ENCODE data around the gene ZNF391.
"Not testable (repeated sequence)": the region's sequence is repeated elsewhere in the genome, so short reads cannot be mapped to it uniquely, and the experiment has no call there.

The ZNF391 gene

DNA sequence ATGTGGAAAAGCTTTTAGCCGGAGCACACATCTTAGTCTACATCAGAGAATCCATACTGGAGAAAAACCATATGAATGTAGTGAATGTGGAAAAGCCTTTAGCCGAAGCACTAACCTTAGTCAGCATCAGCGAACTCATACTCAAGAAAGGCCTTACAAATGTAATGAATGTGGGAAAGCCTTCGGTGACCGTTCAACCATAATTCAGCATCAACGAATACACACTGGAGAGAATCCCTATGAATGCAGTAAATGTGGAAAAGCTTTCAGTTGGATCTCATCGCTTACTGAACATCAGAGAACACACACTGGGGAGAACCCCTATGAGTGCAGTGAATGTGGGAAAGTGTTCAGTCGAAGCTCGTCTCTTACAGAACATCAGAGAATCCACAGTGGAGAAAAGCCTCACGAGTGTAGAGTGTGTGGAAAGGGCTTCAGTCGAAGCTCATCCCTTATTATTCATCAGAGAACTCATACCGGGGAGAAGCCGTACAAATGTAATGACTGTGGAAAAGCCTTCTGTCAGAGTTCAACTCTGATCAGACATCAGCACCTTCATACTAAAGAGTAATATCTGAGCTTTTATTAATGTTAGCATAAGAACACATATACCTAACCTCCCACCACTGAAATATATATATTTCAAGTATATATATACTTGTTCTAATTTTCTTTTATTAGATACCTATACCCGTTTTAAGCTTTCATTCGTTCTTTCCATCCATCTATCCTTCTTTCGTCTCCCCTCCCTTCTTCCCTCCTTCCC lies 12.5 kb downstream of the ZNF391 start:
- H3K27ac Mint-ChIP-seq, result no peak overlapping the region
- no peaks in the 10 kb centered on the region for H3K4me1 Mint-ChIP-seq (ENCODE audit: low read depth)
- no peaks in the 10 kb centered on the region for H3K36me3 Mint-ChIP-seq (ENCODE audit: low read depth)
- intact Hi-C loops (cut with micrococcal nuclease), result no loop called here
- no peaks in the 10 kb centered on the region for H3K27me3 Mint-ChIP-seq
- H3K9me3 Mint-ChIP-seq, result peaks cover 70% of the 10 kb centered on the region
- no peak overlapping the region for H3K4me3 Mint-ChIP-seq

- no peak overlapping the region for H3K27ac Mint-ChIP-seq
- H3K36me3 Mint-ChIP-seq (ENCODE audit: low read depth), result no peaks in the 10 kb centered on the region
- H3K27me3 Mint-ChIP-seq, result no peaks in the 10 kb centered on the region
- intact Hi-C loops (cut with micrococcal nuclease), result no loop called here
- no peak overlapping the region for H3K4me3 Mint-ChIP-seq
- H3K4me1 Mint-ChIP-seq (ENCODE audit: low read depth), result no peaks in the 10 kb centered on the region
- H3K9me3 Mint-ChIP-seq, result peaks cover 62% of the 10 kb centered on the region
Observed at GRCh38 chr6:27406085-27406484, 17.5 kb downstream of the ZNF391 start.

- intact Hi-C loops (cut with micrococcal nuclease), result no loop called here
- no peaks in the 10 kb centered on the region for H3K27me3 Mint-ChIP-seq
- H3K4me3 Mint-ChIP-seq, result no peak overlapping the region
- H3K4me1 Mint-ChIP-seq (ENCODE audit: low read depth), result no peaks in the 10 kb centered on the region
- peaks cover 62% of the 10 kb centered on the region for H3K9me3 Mint-ChIP-seq
- no peaks in the 10 kb centered on the region for H3K36me3 Mint-ChIP-seq (ENCODE audit: low read depth)
- H3K27ac Mint-ChIP-seq, result no peak overlapping the region
Observed at GRCh38 chr6:27407153-27407814, 18.7 kb downstream of the ZNF391 start.

DNA sequence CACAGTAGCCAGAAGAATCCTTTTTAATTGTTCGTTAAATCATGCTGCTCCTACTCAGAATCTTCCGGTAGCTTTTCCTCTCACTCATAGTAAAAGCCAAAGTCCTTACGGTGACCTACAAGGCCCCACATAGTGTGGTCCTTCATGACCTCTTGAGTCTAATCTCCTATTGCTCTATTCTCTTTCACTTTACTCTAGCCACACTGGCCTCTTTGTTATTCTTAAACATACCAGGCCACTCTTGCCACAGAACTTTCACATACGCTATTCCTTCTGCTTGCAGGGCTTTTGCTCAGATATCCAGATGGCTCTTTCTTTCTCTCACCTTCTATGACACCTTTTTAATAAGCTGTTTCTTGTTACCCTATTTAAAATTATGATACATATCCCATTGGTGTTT lies 25.7 kb downstream of the ZNF391 start:
- Mint-ChIP-seq H3K4me3 (no peak overlapping the region), H3K36me3 (ENCODE audit: low read depth) (no peaks in the 10 kb centered on the region), H3K9me3 (peaks cover 52% of the 10 kb centered on the region), H3K27ac (no peak overlapping the region), H3K4me1 (ENCODE audit: low read depth) (no peaks in the 10 kb centered on the region), H3K27me3 (no peaks in the 10 kb centered on the region)
- intact Hi-C loops (cut with micrococcal nuclease), result no loop called here

DNA sequence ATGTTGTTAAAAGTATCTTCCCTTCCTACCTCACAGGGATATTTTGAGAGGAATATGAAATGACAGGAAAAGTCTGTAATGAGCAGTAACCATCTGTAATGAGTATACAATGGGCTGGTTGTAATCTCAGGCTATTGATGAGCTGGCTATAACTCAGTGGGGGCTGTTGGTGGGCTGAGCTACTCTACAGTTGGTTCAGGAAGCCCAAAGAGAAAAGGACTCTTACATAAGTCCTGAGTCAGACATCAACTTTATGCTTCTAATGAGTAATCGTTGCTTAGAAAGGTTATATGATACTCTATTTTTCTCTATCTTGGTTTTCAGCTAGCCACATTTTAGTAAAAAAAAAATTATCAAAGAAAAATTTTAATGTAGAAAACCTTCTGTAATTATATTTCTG lies 26.4 kb downstream of the ZNF391 start:
- Mint-ChIP-seq H3K27ac (no peak overlapping the region), H3K4me3 (no peak overlapping the region), H3K4me1 (ENCODE audit: low read depth) (no peaks in the 10 kb centered on the region), H3K9me3 (peaks cover 59% of the 10 kb centered on the region), H3K36me3 (ENCODE audit: low read depth) (no peaks in the 10 kb centered on the region), H3K27me3 (no peaks in the 10 kb centered on the region)
- intact Hi-C loops (cut with micrococcal nuclease), result no loop called here

DNA sequence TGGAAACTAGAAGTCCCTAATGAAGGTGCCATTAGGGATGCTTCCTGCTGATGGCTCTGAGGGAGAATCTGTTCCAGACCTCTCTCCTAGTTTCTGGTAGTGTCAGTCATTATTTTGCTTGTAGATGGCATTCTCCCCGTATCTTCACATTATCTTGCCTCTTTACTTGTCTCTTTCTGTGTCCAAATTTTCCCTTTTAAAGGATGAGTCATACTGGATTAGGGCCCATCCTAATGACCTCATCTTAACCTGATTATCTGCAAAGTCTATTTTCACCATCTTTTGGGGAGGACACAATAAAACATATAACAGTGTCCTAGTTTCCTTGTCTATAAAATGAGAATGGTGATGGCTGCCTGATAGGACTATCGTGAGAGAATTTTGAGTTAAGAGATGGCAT lies 27.3 kb downstream of the ZNF391 start:
- Mint-ChIP-seq H3K4me3 (no peak overlapping the region), H3K4me1 (ENCODE audit: low read depth) (no peaks in the 10 kb centered on the region), H3K9me3 (peaks cover 61% of the 10 kb centered on the region), H3K36me3 (ENCODE audit: low read depth) (no peaks in the 10 kb centered on the region), H3K27me3 (no peaks in the 10 kb centered on the region), H3K27ac (no peak overlapping the region)
- intact Hi-C loops (cut with micrococcal nuclease), result no loop called here

GRCh38 chr6:27419363-27419762 lies 30.8 kb downstream of the ZNF391 start:
- Mint-ChIP-seq H3K27me3 (no peaks in the 10 kb centered on the region), H3K36me3 (ENCODE audit: low read depth) (no peaks in the 10 kb centered on the region), H3K4me3 (no peak overlapping the region), H3K27ac (no peak overlapping the region), H3K4me1 (ENCODE audit: low read depth) (no peaks in the 10 kb centered on the region), H3K9me3 (peaks cover 74% of the 10 kb centered on the region)
- intact Hi-C loops (cut with micrococcal nuclease), result no loop called here

DNA sequence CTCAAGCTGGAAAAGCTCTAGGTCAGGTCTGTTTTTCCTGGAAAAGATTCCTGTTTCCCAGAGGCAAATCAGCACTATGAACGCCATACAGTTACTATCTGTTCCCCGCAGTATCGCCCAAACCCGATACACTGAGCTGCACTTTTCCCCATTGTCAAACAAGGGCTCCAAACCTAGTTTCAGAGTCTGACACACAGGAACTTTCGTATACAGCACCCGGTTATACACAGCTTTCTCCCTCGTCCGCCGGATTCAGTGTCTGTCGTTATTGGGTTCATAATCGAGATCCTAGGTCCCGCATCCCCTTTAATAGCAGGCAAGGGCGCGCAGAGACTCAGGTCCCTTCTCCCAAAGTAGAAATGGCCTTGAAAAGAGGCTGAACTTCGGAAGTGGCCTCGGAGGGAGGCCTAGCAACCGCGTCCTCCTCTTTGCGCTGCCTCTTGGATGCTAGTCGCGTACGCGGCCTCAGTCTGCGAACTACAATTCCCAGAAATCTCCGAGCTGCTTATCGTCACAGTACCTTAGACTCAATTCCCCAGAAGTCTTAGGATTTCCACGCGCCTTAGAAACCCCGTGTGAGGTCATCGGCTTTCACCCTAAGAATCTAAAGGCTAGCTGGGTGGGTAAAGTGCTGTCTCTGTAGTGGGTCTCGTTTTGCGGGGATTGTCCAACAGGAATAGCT lies 34.2 kb downstream of the ZNF391 start:
- no peak overlapping the region for H3K27ac Mint-ChIP-seq
- no peak overlapping the region for H3K4me3 Mint-ChIP-seq
- H3K9me3 Mint-ChIP-seq, result peaks cover 49% of the 10 kb centered on the region
- H3K27me3 Mint-ChIP-seq, result no peaks in the 10 kb centered on the region
- intact Hi-C loops (cut with micrococcal nuclease), result no loop called here
- no peaks in the 10 kb centered on the region for H3K4me1 Mint-ChIP-seq (ENCODE audit: low read depth)
- no peaks in the 10 kb centered on the region for H3K36me3 Mint-ChIP-seq (ENCODE audit: low read depth)

DNA sequence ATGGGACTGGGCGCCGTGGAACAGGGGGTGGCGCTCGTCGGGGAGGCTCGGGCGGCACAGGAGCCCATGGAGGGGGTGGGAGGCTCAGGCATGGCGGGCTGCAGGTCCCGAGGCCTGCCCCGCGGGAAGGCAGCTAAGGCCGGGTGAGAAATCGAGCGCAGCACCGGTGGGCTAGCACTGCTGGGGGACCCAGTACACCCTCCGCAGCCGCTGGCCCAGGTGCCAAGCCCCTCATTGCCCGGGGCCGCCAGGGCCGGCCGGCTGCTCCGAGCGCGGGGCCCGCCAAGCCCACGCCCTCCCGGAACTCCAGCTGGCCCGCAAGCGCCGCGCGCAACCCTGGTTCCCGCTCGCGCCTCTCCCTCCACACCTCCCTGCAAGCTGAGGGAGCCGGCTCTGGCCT lies 36.3 kb downstream of the ZNF391 start:
- H3K9me3 Mint-ChIP-seq, result peaks cover 54% of the 10 kb centered on the region
- intact Hi-C loops (cut with micrococcal nuclease), result not testable (repeated sequence)

GRCh38 chr6:27426045-27426620 lies 37.6 kb downstream of the ZNF391 start:
- Mint-ChIP-seq H3K27ac (no peak overlapping the region), H3K9me3 (peaks cover 49% of the 10 kb centered on the region), H3K36me3 (ENCODE audit: low read depth) (no peaks in the 10 kb centered on the region), H3K4me3 (no peak overlapping the region), H3K4me1 (ENCODE audit: low read depth) (no peaks in the 10 kb centered on the region), H3K27me3 (no peaks in the 10 kb centered on the region)
- intact Hi-C loops (cut with micrococcal nuclease), result no loop called here

More for the DNA sequence above, 36.3 kb downstream of the ZNF391 start:
- not testable (repeated sequence) for H3K4me3 Mint-ChIP-seq; H3K27me3 Mint-ChIP-seq; H3K27ac Mint-ChIP-seq; H3K36me3 Mint-ChIP-seq (ENCODE audit: low read depth); H3K4me1 Mint-ChIP-seq (ENCODE audit: low read depth)

GRCh38 chr6:27428502-27428901 lies 39.9 kb downstream of the ZNF391 start:
- H3K27me3 Mint-ChIP-seq, result no peaks in the 10 kb centered on the region
- H3K4me1 Mint-ChIP-seq (ENCODE audit: low read depth), result no peaks in the 10 kb centered on the region
- peaks cover 38% of the 10 kb centered on the region for H3K9me3 Mint-ChIP-seq
- no peaks in the 10 kb centered on the region for H3K36me3 Mint-ChIP-seq (ENCODE audit: low read depth)
- intact Hi-C loops (cut with micrococcal nuclease), result no loop called here
- H3K27ac Mint-ChIP-seq, result no peak overlapping the region
- H3K4me3 Mint-ChIP-seq, result no peak overlapping the region

DNA sequence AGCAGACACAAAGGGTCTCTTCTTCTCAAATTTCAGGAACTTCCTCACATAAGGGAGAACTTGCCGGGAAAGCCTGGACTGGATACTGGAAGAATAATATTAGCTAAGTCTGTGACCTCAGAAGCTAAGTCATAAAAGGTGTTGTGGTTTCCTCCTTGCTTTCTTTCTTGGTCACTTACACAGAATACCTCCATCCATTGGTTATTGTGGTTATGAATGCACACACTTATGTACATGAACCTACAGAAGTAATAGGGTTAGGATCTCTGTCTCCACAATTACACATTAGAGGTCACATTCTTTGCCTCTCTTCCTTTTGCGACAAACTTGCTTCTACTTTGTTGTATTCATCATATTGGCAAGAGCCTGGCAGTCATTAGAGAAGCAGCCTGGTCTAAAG lies 40.4 kb downstream of the ZNF391 start:
- no peak overlapping the region for H3K4me3 Mint-ChIP-seq
- H3K36me3 Mint-ChIP-seq (ENCODE audit: low read depth), result no peaks in the 10 kb centered on the region
- peaks cover 2% of the 10 kb centered on the region for H3K27me3 Mint-ChIP-seq
- no peak overlapping the region for H3K27ac Mint-ChIP-seq
- H3K4me1 Mint-ChIP-seq (ENCODE audit: low read depth), result no peaks in the 10 kb centered on the region
- peaks cover 38% of the 10 kb centered on the region for H3K9me3 Mint-ChIP-seq
- intact Hi-C loops (cut with micrococcal nuclease), result no loop called here

DNA sequence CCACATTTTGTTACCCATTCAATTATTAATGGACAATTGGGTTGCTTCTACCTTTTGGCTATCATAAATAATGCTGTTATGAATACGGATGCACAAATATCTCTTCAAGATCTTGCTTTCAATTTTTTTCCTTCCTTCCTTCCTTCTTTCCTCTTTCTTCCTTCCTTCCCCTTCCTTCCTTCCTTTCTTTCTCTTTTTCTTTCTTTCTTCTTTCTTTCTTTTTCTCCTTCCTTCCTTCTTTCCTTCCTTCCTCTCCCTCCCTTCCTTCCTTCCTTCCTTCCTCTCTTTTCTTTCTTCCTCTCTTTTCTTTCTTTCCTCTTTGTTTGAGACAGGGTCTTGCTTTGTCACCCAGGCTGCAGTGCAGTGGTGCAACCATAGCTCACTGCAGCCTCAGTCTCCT lies 45.2 kb downstream of the ZNF391 start:
- Mint-ChIP-seq H3K27ac (no peak overlapping the region), H3K9me3 (peaks cover 71% of the 10 kb centered on the region), H3K4me3 (no peak overlapping the region), H3K4me1 (ENCODE audit: low read depth) (no peaks in the 10 kb centered on the region), H3K36me3 (ENCODE audit: low read depth) (no peaks in the 10 kb centered on the region), H3K27me3 (peaks cover 2% of the 10 kb centered on the region)
- intact Hi-C loops (cut with micrococcal nuclease), result no loop called here

GRCh38 chr6:27439371-27439770 lies 50.8 kb downstream of the ZNF391 start:
- no peak overlapping the region for H3K4me3 Mint-ChIP-seq
- intact Hi-C loops (cut with micrococcal nuclease), result no loop called here
- H3K4me1 Mint-ChIP-seq (ENCODE audit: low read depth), result no peaks in the 10 kb centered on the region
- no peak overlapping the region for H3K27ac Mint-ChIP-seq
- peaks cover 44% of the 10 kb centered on the region for H3K9me3 Mint-ChIP-seq
- H3K36me3 Mint-ChIP-seq (ENCODE audit: low read depth), result no peaks in the 10 kb centered on the region
- H3K27me3 Mint-ChIP-seq, result no peaks in the 10 kb centered on the region
